HG03520 (cell line): ENCODE data around the gene VPS26B.

Experiments used
- ATAC-seq: cut with Tn5 transposase; IDR thresholded peaks from one replicate; pipeline ENCODE4 v1.9.1; 2021; ENCODE audit warnings: mild to moderate bottlenecking, moderate library complexity; ENCODE audit not compliant: unreplicated experiment

The VPS26B gene

GRCh38 chr11:134230339-134230738 lies 5.9 kb downstream of the VPS26B start:
- no peak for ATAC-seq

- no peak for ATAC-seq
Measured at GRCh38 chr11:134231958-134232659, 7.6 kb downstream of the VPS26B start.

- no peak for ATAC-seq
Measured at GRCh38 chr11:134233729-134234179, 9.3 kb downstream of the VPS26B start.

GRCh38 chr11:134235399-134235798 lies 10.9 kb downstream of the VPS26B start:
- ATAC-seq = no peak

GRCh38 chr11:134236834-134237556 lies 12.5 kb downstream of the VPS26B start:
- no peak for ATAC-seq

GRCh38 chr11:134237557-134237922 lies 13.1 kb downstream of the VPS26B start:
- no peak for ATAC-seq

GRCh38 chr11:134238956-134239355 lies 14.5 kb downstream of the VPS26B start:
- ATAC-seq = no peak

- no peak for ATAC-seq
Measured at GRCh38 chr11:134240592-134240991, 16.1 kb downstream of the VPS26B start.

GRCh38 chr11:134242376-134242775 lies 17.9 kb downstream of the VPS26B start:
- no peak for ATAC-seq

- no peak for ATAC-seq
Measured at GRCh38 chr11:134243913-134244312, 19.4 kb downstream of the VPS26B start.

GRCh38 chr11:134244593-134244992 lies 20.1 kb downstream of the VPS26B start:
- peak; percentile 86 for ATAC-seq

GRCh38 chr11:134245434-134245833 lies 21.0 kb downstream of the VPS26B start:
- no peak for ATAC-seq

- no peak for ATAC-seq
Measured at GRCh38 chr11:134246100-134246499, 21.6 kb downstream of the VPS26B start.

- ATAC-seq = no peak
Measured at GRCh38 chr11:134246678-134247077, 22.2 kb downstream of the VPS26B start.

- ATAC-seq = no peak
Measured at GRCh38 chr11:134248910-134249480, 24.5 kb downstream of the VPS26B start.

- ATAC-seq = no peak
Measured at GRCh38 chr11:134250246-134250645, 25.8 kb downstream of the VPS26B start.

GRCh38 chr11:134250675-134251074 lies 26.2 kb downstream of the VPS26B start:
- no peak for ATAC-seq

- peak; percentile 20 for ATAC-seq
Measured at GRCh38 chr11:134252346-134253187, 28.1 kb downstream of the VPS26B start.

GRCh38 chr11:134253188-134253993 lies 28.9 kb downstream of the VPS26B start, which contains the start of the genes ACAD8 and THYN1:
Gene ACAD8 (plus strand): TSS chr11:134253568. CDS start chr11:134253601, 33 bp downstream.
Gene THYN1 (minus strand): TSS chr11:134253352. CDS start chr11:134252882, 470 bp downstream.
- ATAC-seq = peak; percentile 100
